CD4-positive, alpha-beta T cell (primary cell): Measurements from ENCODE around the gene C10orf120. TPM values are rescaled to one million over a fixed set of nuclear protein-coding genes. Genes with fewer than 3 reads are reported as not detected.

Experiments used
- ATAC-seq: fragments of 200-7000 bp; cut with Tn5 transposase; one replicate; pipeline ENCODE4 v1.10.0; 2022; ENCODE audit warnings: mild to moderate bottlenecking; ENCODE audit not compliant: poor library complexity
- CTCF ChIA-PET: fragments of 350-600 bp; sonication (Branson Sonifier 250); formaldehyde crosslinking; loops from one replicate; lab custom pipeline; 2021; ENCODE audit warnings: antibody characterized with exemption, inconsistent platforms; lab: Charles Lee
- POLR2A ChIA-PET: fragments of 350-600 bp; sonication (Branson Sonifier 250); formaldehyde crosslinking; loops from one replicate; lab custom pipeline; 2021; ENCODE audit warnings: antibody characterized with exemption, inconsistent platforms; lab: Charles Lee
- DNase-seq, 14 experiments: peaks; one replicate each; pipeline ENCODE4 v3.0.0-alpha.2; 2013 to 2020; ENCODE audit warnings: mixed read lengths in 2 of 14
- H3K27ac ChIP-seq, 2 donors: one replicate each; pipeline versions ENCODE4 v1.5.1 to v1.7.0; 2013; ENCODE audit warnings: low read length in 2 of 2, low read depth in 1 of 2, mild to moderate bottlenecking in 1 of 2
- H3K27me3 ChIP-seq, 2 experiments: 1 replicate in 1 of 2; 2 replicates in 1 of 2; pipeline versions ENCODE4 v1.6.1 to v1.7.0; 2013; ENCODE audit warnings: low read length in 2 of 2, control low read depth in 1 of 2, mild to moderate bottlenecking in 1 of 2, moderate library complexity in 1 of 2; ENCODE audit not compliant: insufficient read depth in 2 of 2, control insufficient read depth in 1 of 2
- H3K36me3 ChIP-seq: one replicate; pipeline ENCODE4 v1.6.1; 2013; ENCODE audit warnings: low read length, control low read depth; ENCODE audit not compliant: insufficient read depth
- H3K4me1 ChIP-seq: one replicate; pipeline ENCODE4 v1.6.1; 2013; ENCODE audit warnings: low read length, control low read depth; ENCODE audit not compliant: insufficient read depth
- H3K4me3 ChIP-seq: one replicate; pipeline ENCODE4 v1.5.1; 2013; ENCODE audit warnings: mild to moderate bottlenecking, low read length, moderate library complexity
- H3K9me3 ChIP-seq, 2 experiments: 1 replicate in 1 of 2; 2 replicates in 1 of 2; pipeline versions ENCODE4 v1.6.1 to v1.7.0; 2013; ENCODE audit warnings: low read length in 2 of 2, mild to moderate bottlenecking in 2 of 2, control low read depth in 1 of 2, moderate library complexity in 1 of 2; ENCODE audit not compliant: control insufficient read depth in 1 of 2, insufficient read depth in 1 of 2
- H3K27ac Mint-ChIP-seq: one replicate; pipeline ENCODE4 v1.8.0; 2020; ENCODE audit warnings: mixed read lengths
- H3K27me3 Mint-ChIP-seq: one replicate; pipeline ENCODE4 v1.8.0; 2021; ENCODE audit warnings: mixed read lengths
- H3K36me3 Mint-ChIP-seq: one replicate; pipeline ENCODE4 v1.8.0; 2021; ENCODE audit warnings: low read depth, mixed read lengths
- H3K4me1 Mint-ChIP-seq: one replicate; pipeline ENCODE4 v1.8.0; 2021; ENCODE audit warnings: low read depth, mixed read lengths
- H3K4me3 Mint-ChIP-seq: one replicate; pipeline ENCODE4 v1.8.0; 2020; ENCODE audit warnings: mild to moderate bottlenecking, mixed read lengths
- H3K9me3 Mint-ChIP-seq: one replicate; pipeline ENCODE4 v1.8.0; 2020; ENCODE audit warnings: mixed read lengths
- CTCF ChIP-seq: fragments of 200-600 bp; IDR thresholded peaks from one replicate; pipeline ENCODE4 v1.8.0; 2022; ENCODE audit warnings: antibody characterized with exemption, mild to moderate bottlenecking
- intact Hi-C, 2 experiments: fragments of 100-400 bp; cut with DNase I in 1 of 2; cut with micrococcal nuclease in 1 of 2; formaldehyde crosslinking; loops; one replicate each; pipeline versions ENCODE4 v1.15.1 to v1.9.0; 2023 to 2025; cut with DNase I, micrococcal nuclease
- total RNA-seq, 174 experiments: library from RNA in 2 of 174; stranded (reverse) in 2 of 174; gene quantifications; one replicate each; pipeline ENCODE4 v1.2.3 and lab custom pipeline; 2021 to 2026

The C10orf120 gene
- total RNA-seq, 2 experiments from 2014 or later, result not detected

GRCh38 chr10:122729126-122729525 lies 29.5 kb upstream of the C10orf120 start:
- no peaks in the 10 kb centered on the region for H3K36me3 ChIP-seq
- no peaks in the 10 kb centered on the region for H3K9me3 Mint-ChIP-seq
- intact Hi-C loops, result no loop called here
- CTCF ChIA-PET, result no interaction called here
- no peak overlapping the region for H3K27ac Mint-ChIP-seq
- peaks cover 39% of the 10 kb centered on the region for H3K27me3 Mint-ChIP-seq
- no peaks in the 10 kb centered on the region for H3K4me1 Mint-ChIP-seq
- H3K27me3 ChIP-seq, result peaks cover 0 to 5% of the 10 kb centered on the region in 2 experiments
- POLR2A ChIA-PET, result no interaction called here
- H3K4me3 Mint-ChIP-seq, result no peak overlapping the region
- H3K9me3 ChIP-seq, result peaks cover 0 to 4% of the 10 kb centered on the region in 2 experiments
- ATAC-seq (no peak), DNase-seq (no peak)
- H3K36me3 Mint-ChIP-seq, result no peaks in the 10 kb centered on the region
- no peak overlapping the region for H3K27ac ChIP-seq
- no peak overlapping the region for H3K4me3 ChIP-seq
- no peaks in the 10 kb centered on the region for H3K4me1 ChIP-seq
- no peak for TF ChIP-seq CTCF

- no peak for DNase-seq
- POLR2A ChIA-PET, result no interaction called here
- Histone ChIP-seq H3K27me3 (peaks cover 4 to 5% of the 10 kb centered on the region in 2 experiments), H3K27ac (no peak overlapping the region), H3K4me3 (no peak overlapping the region), H3K4me1 (no peaks in the 10 kb centered on the region), H3K36me3 (no peaks in the 10 kb centered on the region), H3K9me3 (peaks cover 0 to 4% of the 10 kb centered on the region in 2 experiments)
- intact Hi-C loops, result no loop called here
- no peaks in the 10 kb centered on the region for H3K36me3 Mint-ChIP-seq
- CTCF ChIA-PET, result no interaction called here
- no peak overlapping the region for H3K27ac Mint-ChIP-seq
- no peaks in the 10 kb centered on the region for H3K4me1 Mint-ChIP-seq
- H3K9me3 Mint-ChIP-seq, result no peaks in the 10 kb centered on the region
- ATAC-seq, result no peak
- H3K27me3 Mint-ChIP-seq, result peaks cover 39% of the 10 kb centered on the region
- H3K4me3 Mint-ChIP-seq, result no peak overlapping the region
- no peak for TF ChIP-seq CTCF
Measured at GRCh38 chr10:122727426-122727825, 27.8 kb upstream of the C10orf120 start.

DNA sequence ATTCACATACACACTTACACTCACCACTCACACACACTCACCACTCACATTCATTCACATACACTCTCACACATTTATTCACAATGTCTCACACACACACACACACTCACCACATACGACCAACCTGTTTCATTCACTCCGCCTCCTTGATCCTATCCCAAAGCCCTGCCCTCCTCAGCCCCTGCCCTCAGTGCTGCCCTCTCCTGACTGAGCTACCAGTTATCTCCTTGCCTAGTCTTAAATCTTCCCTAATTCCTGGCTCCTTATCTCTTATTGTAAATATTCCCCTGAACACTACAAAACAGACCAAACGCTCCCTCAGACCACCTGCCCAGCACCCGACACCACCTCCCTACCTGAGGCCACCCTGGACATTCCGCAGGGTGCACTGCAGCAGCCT lies 26.1 kb upstream of the C10orf120 start:
- intact Hi-C loops, result no loop called here
- Mint-ChIP-seq H3K9me3 (no peaks in the 10 kb centered on the region), H3K27ac (no peak overlapping the region), H3K27me3 (peaks cover 26% of the 10 kb centered on the region), H3K4me3 (no peak overlapping the region), H3K4me1 (no peaks in the 10 kb centered on the region), H3K36me3 (no peaks in the 10 kb centered on the region)
- Histone ChIP-seq H3K4me1 (no peaks in the 10 kb centered on the region), H3K27ac (no peak overlapping the region), H3K9me3 (peaks cover 0 to 4% of the 10 kb centered on the region in 2 experiments), H3K4me3 (no peak overlapping the region), H3K27me3 (peaks cover 4 to 7% of the 10 kb centered on the region in 2 experiments), H3K36me3 (no peaks in the 10 kb centered on the region)
- DNase-seq (no peak), ATAC-seq (no peak)
- POLR2A ChIA-PET, result no interaction called here
- TF ChIP-seq CTCF, result no peak
- CTCF ChIA-PET, result no interaction called here
